K562 (cell line): ENCODE data around the gene INPP5K. TPM values are rescaled to one million over a fixed set of nuclear protein-coding genes. Genes with fewer than 3 reads are reported as not detected.

Experiments
- ATAC-seq: fragments of 200-7000 bp; cut with Tn5 transposase; 3 replicates; pipeline ENCODE4 v1.9.1; 2020; ENCODE audit warnings: moderate library complexity
- BruUV-seq: library from RNA; stranded (reverse); fragments of 400-500 nt; replicated peaks from 2 replicates; lab custom pipeline; 2021; lab: Mats Ljungman, UMichigan
- CTCF ChIA-PET: fragments of 300-600 bp; formaldehyde crosslinking; extraction: SDS; loops from one replicate; lab custom pipeline; 2021; ENCODE audit warnings: low intra/inter-chr PET ratio; lab: Yijun Ruan, JAX
- POLR2A ChIA-PET: fragments of 300-600, 350-650 bp; sonication (Branson Sonifier 250); formaldehyde crosslinking; extraction: SDS; loops from one replicate; lab custom pipeline; 2021; ENCODE audit warnings: antibody characterized with exemption, inconsistent platforms; lab: Yijun Ruan, JAX
- DNase-seq, 4 experiments: peaks; one replicate each; pipeline versions ENCODE4 v3.0.0 to v3.0.0-alpha.2; 2011 to 2018; ENCODE audit warnings: low spot score in 3 of 4, mixed read lengths in 3 of 4; ENCODE audit errors: extremely low read depth in 1 of 4
- FAIRE-seq: peaks from 2 replicates; lab custom pipeline; 2011; peaks lifted over from hg19 to GRCh38; lab: Jason Lieb, UNC
- H2AFZ ChIP-seq: 2 replicates; pipeline ENCODE4 v1.6.0; 2011; ENCODE audit warnings: low read depth, low read length, control low read depth, inconsistent platforms
- H3K27ac ChIP-seq: fragments of 200-600 bp; 3 replicates; pipeline ENCODE4 v1.8.0; 2011; ENCODE audit warnings: low read depth, mild to moderate bottlenecking, control low read depth, inconsistent platforms, low read length, moderate library complexity, mixed read lengths; ENCODE audit errors: extremely low read depth
- H3K27me3 ChIP-seq, 2 experiments: fragments of 300-600 bp in 1 of 2; 2 replicates in 1 of 2; 3 replicates in 1 of 2; pipeline versions ENCODE4 v1.6.0 to v1.8.0; 2011; ENCODE audit warnings: inconsistent platforms in 2 of 2, low read length in 2 of 2, mild to moderate bottlenecking in 1 of 2, mixed read lengths in 1 of 2, moderate library complexity in 1 of 2; ENCODE audit not compliant: control insufficient read depth in 2 of 2, insufficient read depth in 2 of 2
- H3K36me3 ChIP-seq: fragments of 300-600 bp; 3 replicates; pipeline ENCODE4 v1.8.0; 2011; ENCODE audit warnings: mild to moderate bottlenecking, low read length, inconsistent platforms; ENCODE audit not compliant: control insufficient read depth, insufficient read depth
- H3K4me1 ChIP-seq, 2 experiments: fragments of 200-600 bp in 1 of 2; replicated peaks in 1 of 2; 2 replicates in 1 of 2; 3 replicates in 1 of 2; pipeline versions ENCODE4 v1.5.1 to v1.8.0; 2011; ENCODE audit warnings: inconsistent platforms in 2 of 2, low read length in 2 of 2, mild to moderate bottlenecking in 1 of 2, mixed read lengths in 1 of 2, moderate library complexity in 1 of 2; ENCODE audit not compliant: control insufficient read depth in 2 of 2, insufficient read depth in 2 of 2
- H3K4me2 ChIP-seq: 2 replicates; pipeline ENCODE4 v1.6.1; 2011; ENCODE audit warnings: low read length, control low read depth, inconsistent platforms, mixed read lengths; ENCODE audit not compliant: insufficient read depth
- H3K4me3 ChIP-seq: fragments of 200-600 bp; sonication (generic), shearing (Covaris generic); 2 replicates; pipeline ENCODE4 v1.5.1; 2016; ENCODE audit warnings: control low read depth, inconsistent platforms
- H3K79me2 ChIP-seq: fragments of 200-600 bp; 3 replicates; pipeline ENCODE4 v1.8.0; 2011; ENCODE audit warnings: low read length, inconsistent platforms; ENCODE audit not compliant: control insufficient read depth, insufficient read depth
- H3K9ac ChIP-seq, 2 experiments: 2 replicates each; pipeline versions ENCODE4 v1.6.0 to v1.6.1; 2011; ENCODE audit warnings: low read depth in 2 of 2, low read length in 2 of 2, control low read depth in 1 of 2, inconsistent platforms in 1 of 2, mild to moderate bottlenecking in 1 of 2, mixed read lengths in 1 of 2; ENCODE audit not compliant: insufficient read depth in 1 of 2
- H3K9me1 ChIP-seq: one replicate; pipeline ENCODE4 v1.6.0; 2011; ENCODE audit warnings: inconsistent platforms, mild to moderate bottlenecking, low read length, moderate library complexity; ENCODE audit not compliant: control insufficient read depth, insufficient read depth
- H3K9me3 ChIP-seq: replicated peaks from 2 replicates; pipeline ENCODE4 v1.5.1; 2011; ENCODE audit warnings: low read depth, low read length, inconsistent platforms; ENCODE audit not compliant: control insufficient read depth, insufficient read depth
- H4K20me1 ChIP-seq: replicated peaks from 2 replicates; pipeline ENCODE4 v1.6.1; 2011; ENCODE audit warnings: low read length, inconsistent platforms, mixed read lengths; ENCODE audit not compliant: control insufficient read depth, insufficient read depth
- HOMEZ ChIP-seq: fragments of 250-450 bp; sonication (Bioruptor Pico); IDR thresholded peaks from 2 replicates; pipeline ENCODE4 v1.4.0; 2020; ENCODE audit warnings: mild to moderate bottlenecking, moderate library complexity
- MAFG ChIP-seq: fragments of 450-650 bp; conservative IDR thresholded peaks from 2 replicates; pipeline ENCODE4 v1.6.1; 2016; ENCODE audit warnings: missing genetic modification characterization, missing compliant biosample characterization
- MED1 ChIP-seq: sonication (generic); formaldehyde crosslinking; IDR thresholded peaks from 2 replicates; pipeline ENCODE4 v1.8.1; 2023; ENCODE audit warnings: missing genetic modification reagents, borderline replicate concordance
- NCOR1 ChIP-seq: fragments of 450-650 bp; IDR thresholded peaks from 2 replicates; pipeline ENCODE4 v1.6.1; 2016; ENCODE audit warnings: mild to moderate bottlenecking, moderate library complexity
- ZBTB9 ChIP-seq: fragments of 450-650 bp; formaldehyde crosslinking; IDR thresholded peaks from 2 replicates; pipeline ENCODE4 v1.4.0; 2020; ENCODE audit warnings: mild to moderate bottlenecking, moderate library complexity
- WGBS: fragments of 100-300 bp; shearing (Covaris generic); methylation state at CpG from one replicate; pipeline ENCODE4 v1.1.6; 2016; ENCODE audit warnings: low coverage, mixed read lengths; ENCODE audit not compliant: insufficient coverage; ENCODE audit errors: missing lambda C conversion rate; 5-methylcytosine and 5-hydroxymethylcytosine counted together
- in situ Hi-C: fragments of 300-500 bp; cut with MboI; formaldehyde crosslinking; loops from 4 replicates; pipeline ENCODE4 v1.15.0; 2018; ENCODE audit warnings: inconsistent platforms, mixed read lengths
- intact Hi-C: fragments of 100-400 bp; cut with micrococcal nuclease; formaldehyde crosslinking; loops from 2 replicates; pipeline ENCODE4 v1.14.2; 2022
- polyA plus RNA-seq, 8 experiments: library from polyadenylated mRNA; depleted of rRNA in 4 of 8; stranded (reverse) in 5 of 8; unstranded in 3 of 8; fragments of >200 nt; fragmentation: Nextera tagmentation in 2 of 8; fragmentation: Illumina TruSeq in 1 of 8; extraction: Ambion mirVana in 2 of 8; extraction: Trizol in 1 of 8; gene quantifications; 2 replicates each; pipeline versions ENCODE4 v1.2.1 to v1.2.3, GENCODE V29; 2011 to 2014; ENCODE audit warnings: inconsistent platforms in 1 of 8, missing spikeins in 1 of 8
- total RNA-seq, 7 experiments: library from RNA; depleted of rRNA in 6 of 7; stranded (reverse); fragments of >200 nt in 6 of 7; fragmentation: Illumina TruSeq in 2 of 7; extraction: Trizol in 2 of 7; gene quantifications; 2 replicates each; pipeline versions ENCODE4 v1.2.1 to v1.2.3, GENCODE V29; 2011 to 2021; ENCODE audit warnings: low replicate concordance in 1 of 7
- TF ChIP-seq, protein P1 (sequence below): fragments of 250-450 bp; sonication (Bioruptor Pico); IDR thresholded peaks from 2 replicates; pipeline ENCODE4 v1.8.0; 2022; ENCODE audit warnings: inconsistent platforms, mild to moderate bottlenecking, moderate library complexity, borderline replicate concordance

INPP5K gene
- total and polyA plus RNA-seq, 9 of the 15 experiments (the other 6 are each of a cell fraction or from before 2014, with no cell fraction given), result 0.63 to 15.1 (median 10.1) TPM

DNA sequence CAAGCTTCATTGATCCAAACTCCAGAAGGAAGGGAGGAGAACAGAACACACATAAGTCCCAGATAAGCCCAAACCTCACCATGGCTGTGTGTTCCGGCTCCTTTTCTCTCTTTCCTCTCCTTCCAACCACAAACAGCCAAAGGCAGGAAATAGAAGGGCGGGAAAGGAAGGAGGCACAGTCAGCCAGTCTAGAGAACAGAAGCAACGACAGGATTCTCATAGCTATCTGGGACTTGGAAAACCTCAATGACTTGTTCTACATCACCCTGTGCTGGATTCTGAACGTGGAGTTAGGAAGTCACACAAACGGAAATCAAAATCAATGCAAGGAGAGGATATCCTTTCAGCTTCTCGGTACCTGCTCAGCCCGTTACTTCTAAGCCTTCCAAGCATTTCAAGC lies 69.4 kb downstream of the INPP5K start:
- Histone ChIP-seq H2AFZ (no peak overlapping the region), H3K79me2 (peaks cover 75% of the 10 kb centered on the region), H3K4me2 (no peak overlapping the region), H3K4me3 (no peak overlapping the region), H3K9ac (no peak overlapping the region), H3K9me3 (no peaks in the 10 kb centered on the region), H3K36me3 (peaks cover 26% of the 10 kb centered on the region; the same call in 2 of the 3 replicates), H4K20me1 (peaks cover 4% of the 10 kb centered on the region; the same call in 1 of the 2 replicates), H3K27ac (no peak overlapping the region), H3K4me1 (no peaks in the 10 kb centered on the region; a peak in 1 of 5 replicates)
- ATAC-seq (no peak), DNase-seq (no peak)
- BruUV-seq, result no TSS peak
- intact Hi-C loops, result no loop called here
- WGBS, result 78% methylated on average over 6 of the region's 7 CpGs
- CTCF ChIA-PET, result no interaction called here
- no peak for TF ChIP-seq MAFG (tag)
- TF ChIP-seq, protein P1, sequence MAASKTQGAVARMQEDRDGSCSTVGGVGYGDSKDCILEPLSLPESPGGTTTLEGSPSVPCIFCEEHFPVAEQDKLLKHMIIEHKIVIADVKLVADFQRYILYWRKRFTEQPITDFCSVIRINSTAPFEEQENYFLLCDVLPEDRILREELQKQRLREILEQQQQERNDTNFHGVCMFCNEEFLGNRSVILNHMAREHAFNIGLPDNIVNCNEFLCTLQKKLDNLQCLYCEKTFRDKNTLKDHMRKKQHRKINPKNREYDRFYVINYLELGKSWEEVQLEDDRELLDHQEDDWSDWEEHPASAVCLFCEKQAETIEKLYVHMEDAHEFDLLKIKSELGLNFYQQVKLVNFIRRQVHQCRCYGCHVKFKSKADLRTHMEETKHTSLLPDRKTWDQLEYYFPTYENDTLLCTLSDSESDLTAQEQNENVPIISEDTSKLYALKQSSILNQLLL (CRISPR knock-in tag), result no peak
- no peak for TF ChIP-seq HOMEZ
- no peak for TF ChIP-seq NCOR1
- no peak for TF ChIP-seq ZBTB9 (CRISPR knock-in tag)
- TF ChIP-seq MED1 (CRISPR knock-in tag), result no peak
- TF ChIP-seq, all 486 proteins: peak for 0
- no peaks in the 10 kb centered on the region for H3K9me1 ChIP-seq
- in situ Hi-C loops, result no loop called here
- no peak for FAIRE-seq
- no peaks in the 10 kb centered on the region for H3K27me3 ChIP-seq
- POLR2A ChIA-PET, result interaction anchor here (1.1 kb wide), 1 partner anchor 9 kb away, joined by 4 read pairs; the partner anchor contains the start of gene CRK
